GM23338 (cell line): ENCODE results near the gene ROR1. TPM values are rescaled to one million over a fixed set of nuclear protein-coding genes. Genes with fewer than 3 reads are reported as not detected.

Experiments used
- ATAC-seq: fragments of 200-7000 bp; cut with Tn5 transposase; 3 replicates; pipeline ENCODE4 v1.9.1; 2020
- DNase-seq: peaks from one replicate; pipeline ENCODE4 v3.0.0-alpha.2; 2015; ENCODE audit warnings: low spot score
- H2AFZ ChIP-seq: fragments of 200-600 bp; sonication (generic); 2 replicates; pipeline ENCODE4 v1.8.0; 2016; ENCODE audit warnings: antibody characterized with exemption, mild to moderate bottlenecking, moderate library complexity
- H3F3A ChIP-seq: fragments of 200-600 bp; sonication (generic); replicated peaks from 2 replicates; pipeline ENCODE4 v1.8.0; 2017; ENCODE audit warnings: antibody characterized with exemption, mixed run types, low read depth
- H3K27ac ChIP-seq: fragments of 200-600 bp; sonication (generic); 2 replicates; pipeline ENCODE4 v1.6.1; 2016; ENCODE audit warnings: low read depth
- H3K27me3 ChIP-seq: fragments of 200-600 bp; sonication (generic); 2 replicates; pipeline ENCODE4 v1.8.0; 2016; ENCODE audit warnings: mild to moderate bottlenecking, mixed run types, moderate library complexity; ENCODE audit not compliant: insufficient read depth
- H3K36me3 ChIP-seq: fragments of 200-600 bp; sonication (generic); 2 replicates; pipeline ENCODE4 v1.8.0; 2016; ENCODE audit warnings: mild to moderate bottlenecking; ENCODE audit not compliant: insufficient read depth
- H3K4me1 ChIP-seq: fragments of 200-600 bp; sonication (generic); 2 replicates; pipeline ENCODE4 v1.8.0; 2016; ENCODE audit warnings: mild to moderate bottlenecking, moderate library complexity; ENCODE audit not compliant: insufficient read depth
- H3K4me2 ChIP-seq: fragments of 200-600 bp; sonication (generic); 2 replicates; pipeline ENCODE4 v1.7.1; 2017; ENCODE audit warnings: mixed run types
- H3K4me3 ChIP-seq: fragments of 200-600 bp; sonication (generic); 2 replicates; pipeline ENCODE4 v1.6.1; 2016; ENCODE audit warnings: mixed run types
- H3K79me2 ChIP-seq: fragments of 200-600 bp; sonication (generic); replicated peaks from 2 replicates; pipeline ENCODE4 v1.8.0; 2017; ENCODE audit warnings: mild to moderate bottlenecking; ENCODE audit not compliant: insufficient read depth
- H3K9me2 ChIP-seq: fragments of 200-600 bp; sonication (generic); 2 replicates; pipeline ENCODE4 v1.8.0; 2017; ENCODE audit not compliant: insufficient read depth
- H4K20me1 ChIP-seq: fragments of 200-600 bp; sonication (generic); replicated peaks from 2 replicates; pipeline ENCODE4 v1.8.0; 2017; ENCODE audit warnings: mild to moderate bottlenecking; ENCODE audit not compliant: insufficient read depth
- H3K27ac Mint-ChIP-seq: 2 replicates; pipeline ENCODE4 v1.8.0; 2020; ENCODE audit warnings: inconsistent platforms, mild to moderate bottlenecking, moderate library complexity, mixed read lengths
- H3K27me3 Mint-ChIP-seq: 3 replicates; pipeline ENCODE4 v1.8.0; 2022; ENCODE audit warnings: low read depth, mild to moderate bottlenecking, moderate library complexity, mixed read lengths, inconsistent platforms; ENCODE audit not compliant: insufficient read depth, poor library complexity
- H3K36me3 Mint-ChIP-seq: 3 replicates; pipeline ENCODE4 v1.8.0; 2021; ENCODE audit warnings: low read depth, mild to moderate bottlenecking, inconsistent platforms, moderate library complexity, mixed read lengths
- H3K4me1 Mint-ChIP-seq: 3 replicates; pipeline ENCODE4 v1.8.0; 2020; ENCODE audit warnings: mild to moderate bottlenecking, inconsistent platforms, mixed read lengths
- H3K4me3 Mint-ChIP-seq: 3 replicates; pipeline ENCODE4 v1.8.0; 2021; ENCODE audit warnings: moderate library complexity, mild to moderate bottlenecking, inconsistent platforms, mixed read lengths
- H3K9me3 Mint-ChIP-seq: 3 replicates; pipeline ENCODE4 v1.8.0; 2020; ENCODE audit warnings: moderate library complexity, mild to moderate bottlenecking, inconsistent platforms, mixed read lengths
- CREB1 ChIP-seq: fragments of 250-450 bp; sonication (Bioruptor Pico); IDR thresholded peaks from 2 replicates; pipeline ENCODE4 v1.5.0; 2020; ENCODE audit warnings: low read depth, mild to moderate bottlenecking, moderate library complexity
- EZH2 ChIP-seq: fragments of 200-600 bp; sonication (generic); IDR thresholded peaks from one replicate; pipeline ENCODE4 v1.8.0; 2017; ENCODE audit warnings: antibody characterized with exemption, mild to moderate bottlenecking, low read depth; ENCODE audit not compliant: unreplicated experiment
- EZH2phosphoT487 ChIP-seq: fragments of 200-600 bp; sonication (generic); IDR thresholded peaks from one replicate; pipeline ENCODE4 v1.8.1; 2018; ENCODE audit warnings: antibody characterized with exemption; ENCODE audit not compliant: unreplicated experiment
- JUNB ChIP-seq: IDR thresholded peaks from one replicate; pipeline ENCODE4 v1.6.1; 2016; ENCODE audit warnings: antibody characterized with exemption; ENCODE audit not compliant: unreplicated experiment
- NANOG ChIP-seq: IDR thresholded peaks from 2 replicates; pipeline ENCODE4 v1.6.1; 2016; ENCODE audit warnings: antibody characterized with exemption, borderline replicate concordance
- POLR2AphosphoS5 ChIP-seq: IDR thresholded peaks from 2 replicates; pipeline ENCODE4 v1.6.1; 2016; ENCODE audit warnings: antibody characterized with exemption, low read depth
- STAT1 ChIP-seq: IDR thresholded peaks from one replicate; pipeline ENCODE4 v1.6.1; 2016; ENCODE audit warnings: antibody characterized with exemption; ENCODE audit not compliant: unreplicated experiment
- ZNF114 ChIP-seq: fragments of 250-450 bp; sonication (Bioruptor Pico); IDR thresholded peaks from 2 replicates; pipeline ENCODE4 v1.5.0; 2020; ENCODE audit warnings: mild to moderate bottlenecking, moderate library complexity
- ZNF331 ChIP-seq: fragments of 250-450 bp; sonication (Bioruptor Pico); IDR thresholded peaks from 2 replicates; pipeline ENCODE4 v1.5.0; 2020; ENCODE audit warnings: low read depth, mild to moderate bottlenecking, moderate library complexity
- polyA plus RNA-seq: library from polyadenylated mRNA; unstranded; fragments of >200 nt; fragmentation: Nextera tagmentation; extraction: Ambion mirVana; gene quantifications from 2 replicates; pipeline ENCODE4 v1.2.1, GENCODE V29; 2016
- total RNA-seq: library from RNA; depleted of rRNA; stranded (reverse); fragments of >200 nt; shearing (Covaris generic); gene quantifications from 2 replicates; pipeline ENCODE4 v1.2.3, GENCODE V29; 2014
- TF ChIP-seq, protein P1 (sequence below): IDR thresholded peaks from one replicate; pipeline ENCODE4 v1.6.1; 2018; ENCODE audit warnings: antibody characterized with exemption; ENCODE audit not compliant: unreplicated experiment
- TF ChIP-seq, protein P2 (sequence below), 2 experiments: fragments of 200-600 bp in 1 of 2; sonication (generic) in 1 of 2; conservative IDR thresholded peaks; 2 replicates each; pipeline versions ENCODE4 v1.5.1 to v1.6.1; 2016 to 2017; ENCODE audit warnings: antibody characterized with exemption in 2 of 2, low read depth in 2 of 2, mild to moderate bottlenecking in 2 of 2, moderate library complexity in 1 of 2
- TF ChIP-seq, protein P3 (sequence below): fragments of 250-450 bp; sonication (Bioruptor Pico); IDR thresholded peaks from 2 replicates; pipeline ENCODE4 v1.5.0; 2020; ENCODE audit warnings: mild to moderate bottlenecking, moderate library complexity
- TF ChIP-seq, protein P4 (sequence below): IDR thresholded peaks from 2 replicates; pipeline ENCODE4 v1.6.1; 2016; ENCODE audit warnings: antibody characterized with exemption

Gene ROR1
- total and polyA plus RNA-seq, 2 experiments from 2014 or later = 59.7 to 96.0 TPM

DNA sequence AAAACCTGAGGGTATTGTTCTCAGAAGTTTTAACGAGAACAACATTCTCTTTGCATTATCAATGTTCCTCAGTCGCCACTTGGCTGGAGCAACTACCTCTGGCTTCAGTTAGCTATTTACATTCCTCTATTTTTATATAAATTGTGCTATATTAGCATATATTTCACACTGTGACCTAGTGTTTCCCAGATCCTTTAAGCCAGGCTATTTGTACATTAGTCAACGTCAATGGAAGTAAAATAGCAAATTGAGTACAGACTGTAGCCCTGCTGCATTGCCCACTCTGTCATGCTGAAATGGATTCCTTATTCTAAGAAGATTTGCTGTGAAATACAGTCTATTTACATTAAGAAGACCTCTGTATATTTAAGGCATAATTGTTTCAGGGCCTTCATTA, 213.8 kb downstream of the ROR1 start:
- no peak overlapping the region for H3K27ac ChIP-seq
- Mint-ChIP-seq H3K27ac (no peak overlapping the region), H3K4me1 (peaks cover 27% of the 10 kb centered on the region), H3K4me3 (no peak overlapping the region), H3K36me3 (peaks cover 5% of the 10 kb centered on the region; the same call in 2 of the 3 replicates), H3K9me3 (no peaks in the 10 kb centered on the region), H3K27me3 (peaks cover 5% of the 10 kb centered on the region)
- H3K79me2 ChIP-seq = peaks cover 79% of the 10 kb centered on the region
- no peaks in the 10 kb centered on the region for H3K27me3 ChIP-seq
- no peaks in the 10 kb centered on the region for H3K36me3 ChIP-seq
- no peak overlapping the region for H3K4me2 ChIP-seq
- DNase-seq = no peak
- peaks cover 17% of the 10 kb centered on the region for H3K4me1 ChIP-seq
- H3K9me2 ChIP-seq = no peaks in the 10 kb centered on the region
- no peak overlapping the region for H2AFZ ChIP-seq
- H4K20me1 ChIP-seq = peaks cover 40% of the 10 kb centered on the region
- ATAC-seq = no peak
- no peak overlapping the region for H3K4me3 ChIP-seq
- TF ChIP-seq, protein P1, sequence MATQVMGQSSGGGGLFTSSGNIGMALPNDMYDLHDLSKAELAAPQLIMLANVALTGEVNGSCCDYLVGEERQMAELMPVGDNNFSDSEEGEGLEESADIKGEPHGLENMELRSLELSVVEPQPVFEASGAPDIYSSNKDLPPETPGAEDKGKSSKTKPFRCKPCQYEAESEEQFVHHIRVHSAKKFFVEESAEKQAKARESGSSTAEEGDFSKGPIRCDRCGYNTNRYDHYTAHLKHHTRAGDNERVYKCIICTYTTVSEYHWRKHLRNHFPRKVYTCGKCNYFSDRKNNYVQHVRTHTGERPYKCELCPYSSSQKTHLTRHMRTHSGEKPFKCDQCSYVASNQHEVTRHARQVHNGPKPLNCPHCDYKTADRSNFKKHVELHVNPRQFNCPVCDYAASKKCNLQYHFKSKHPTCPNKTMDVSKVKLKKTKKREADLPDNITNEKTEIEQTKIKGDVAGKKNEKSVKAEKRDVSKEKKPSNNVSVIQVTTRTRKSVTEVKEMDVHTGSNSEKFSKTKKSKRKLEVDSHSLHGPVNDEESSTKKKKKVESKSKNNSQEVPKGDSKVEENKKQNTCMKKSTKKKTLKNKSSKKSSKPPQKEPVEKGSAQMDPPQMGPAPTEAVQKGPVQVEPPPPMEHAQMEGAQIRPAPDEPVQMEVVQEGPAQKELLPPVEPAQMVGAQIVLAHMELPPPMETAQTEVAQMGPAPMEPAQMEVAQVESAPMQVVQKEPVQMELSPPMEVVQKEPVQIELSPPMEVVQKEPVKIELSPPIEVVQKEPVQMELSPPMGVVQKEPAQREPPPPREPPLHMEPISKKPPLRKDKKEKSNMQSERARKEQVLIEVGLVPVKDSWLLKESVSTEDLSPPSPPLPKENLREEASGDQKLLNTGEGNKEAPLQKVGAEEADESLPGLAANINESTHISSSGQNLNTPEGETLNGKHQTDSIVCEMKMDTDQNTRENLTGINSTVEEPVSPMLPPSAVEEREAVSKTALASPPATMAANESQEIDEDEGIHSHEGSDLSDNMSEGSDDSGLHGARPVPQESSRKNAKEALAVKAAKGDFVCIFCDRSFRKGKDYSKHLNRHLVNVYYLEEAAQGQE = no peak
- TF ChIP-seq ZNF331 (CRISPR knock-in tag) (no peak), EZH2phosphoT487 (no peak), POLR2AphosphoS5 (no peak), NANOG (no peak), EZH2 (no peak), CREB1 (CRISPR knock-in tag) (no peak), JUNB (no peak), STAT1 (no peak), ZNF114 (no peak)
- TF ChIP-seq, protein P2, sequence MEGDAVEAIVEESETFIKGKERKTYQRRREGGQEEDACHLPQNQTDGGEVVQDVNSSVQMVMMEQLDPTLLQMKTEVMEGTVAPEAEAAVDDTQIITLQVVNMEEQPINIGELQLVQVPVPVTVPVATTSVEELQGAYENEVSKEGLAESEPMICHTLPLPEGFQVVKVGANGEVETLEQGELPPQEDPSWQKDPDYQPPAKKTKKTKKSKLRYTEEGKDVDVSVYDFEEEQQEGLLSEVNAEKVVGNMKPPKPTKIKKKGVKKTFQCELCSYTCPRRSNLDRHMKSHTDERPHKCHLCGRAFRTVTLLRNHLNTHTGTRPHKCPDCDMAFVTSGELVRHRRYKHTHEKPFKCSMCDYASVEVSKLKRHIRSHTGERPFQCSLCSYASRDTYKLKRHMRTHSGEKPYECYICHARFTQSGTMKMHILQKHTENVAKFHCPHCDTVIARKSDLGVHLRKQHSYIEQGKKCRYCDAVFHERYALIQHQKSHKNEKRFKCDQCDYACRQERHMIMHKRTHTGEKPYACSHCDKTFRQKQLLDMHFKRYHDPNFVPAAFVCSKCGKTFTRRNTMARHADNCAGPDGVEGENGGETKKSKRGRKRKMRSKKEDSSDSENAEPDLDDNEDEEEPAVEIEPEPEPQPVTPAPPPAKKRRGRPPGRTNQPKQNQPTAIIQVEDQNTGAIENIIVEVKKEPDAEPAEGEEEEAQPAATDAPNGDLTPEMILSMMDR (conservative IDR thresholded peaks at IDR 0.05; ENCODE audit: low read depth in 2 of 2) = no peak
- TF ChIP-seq, protein P3, sequence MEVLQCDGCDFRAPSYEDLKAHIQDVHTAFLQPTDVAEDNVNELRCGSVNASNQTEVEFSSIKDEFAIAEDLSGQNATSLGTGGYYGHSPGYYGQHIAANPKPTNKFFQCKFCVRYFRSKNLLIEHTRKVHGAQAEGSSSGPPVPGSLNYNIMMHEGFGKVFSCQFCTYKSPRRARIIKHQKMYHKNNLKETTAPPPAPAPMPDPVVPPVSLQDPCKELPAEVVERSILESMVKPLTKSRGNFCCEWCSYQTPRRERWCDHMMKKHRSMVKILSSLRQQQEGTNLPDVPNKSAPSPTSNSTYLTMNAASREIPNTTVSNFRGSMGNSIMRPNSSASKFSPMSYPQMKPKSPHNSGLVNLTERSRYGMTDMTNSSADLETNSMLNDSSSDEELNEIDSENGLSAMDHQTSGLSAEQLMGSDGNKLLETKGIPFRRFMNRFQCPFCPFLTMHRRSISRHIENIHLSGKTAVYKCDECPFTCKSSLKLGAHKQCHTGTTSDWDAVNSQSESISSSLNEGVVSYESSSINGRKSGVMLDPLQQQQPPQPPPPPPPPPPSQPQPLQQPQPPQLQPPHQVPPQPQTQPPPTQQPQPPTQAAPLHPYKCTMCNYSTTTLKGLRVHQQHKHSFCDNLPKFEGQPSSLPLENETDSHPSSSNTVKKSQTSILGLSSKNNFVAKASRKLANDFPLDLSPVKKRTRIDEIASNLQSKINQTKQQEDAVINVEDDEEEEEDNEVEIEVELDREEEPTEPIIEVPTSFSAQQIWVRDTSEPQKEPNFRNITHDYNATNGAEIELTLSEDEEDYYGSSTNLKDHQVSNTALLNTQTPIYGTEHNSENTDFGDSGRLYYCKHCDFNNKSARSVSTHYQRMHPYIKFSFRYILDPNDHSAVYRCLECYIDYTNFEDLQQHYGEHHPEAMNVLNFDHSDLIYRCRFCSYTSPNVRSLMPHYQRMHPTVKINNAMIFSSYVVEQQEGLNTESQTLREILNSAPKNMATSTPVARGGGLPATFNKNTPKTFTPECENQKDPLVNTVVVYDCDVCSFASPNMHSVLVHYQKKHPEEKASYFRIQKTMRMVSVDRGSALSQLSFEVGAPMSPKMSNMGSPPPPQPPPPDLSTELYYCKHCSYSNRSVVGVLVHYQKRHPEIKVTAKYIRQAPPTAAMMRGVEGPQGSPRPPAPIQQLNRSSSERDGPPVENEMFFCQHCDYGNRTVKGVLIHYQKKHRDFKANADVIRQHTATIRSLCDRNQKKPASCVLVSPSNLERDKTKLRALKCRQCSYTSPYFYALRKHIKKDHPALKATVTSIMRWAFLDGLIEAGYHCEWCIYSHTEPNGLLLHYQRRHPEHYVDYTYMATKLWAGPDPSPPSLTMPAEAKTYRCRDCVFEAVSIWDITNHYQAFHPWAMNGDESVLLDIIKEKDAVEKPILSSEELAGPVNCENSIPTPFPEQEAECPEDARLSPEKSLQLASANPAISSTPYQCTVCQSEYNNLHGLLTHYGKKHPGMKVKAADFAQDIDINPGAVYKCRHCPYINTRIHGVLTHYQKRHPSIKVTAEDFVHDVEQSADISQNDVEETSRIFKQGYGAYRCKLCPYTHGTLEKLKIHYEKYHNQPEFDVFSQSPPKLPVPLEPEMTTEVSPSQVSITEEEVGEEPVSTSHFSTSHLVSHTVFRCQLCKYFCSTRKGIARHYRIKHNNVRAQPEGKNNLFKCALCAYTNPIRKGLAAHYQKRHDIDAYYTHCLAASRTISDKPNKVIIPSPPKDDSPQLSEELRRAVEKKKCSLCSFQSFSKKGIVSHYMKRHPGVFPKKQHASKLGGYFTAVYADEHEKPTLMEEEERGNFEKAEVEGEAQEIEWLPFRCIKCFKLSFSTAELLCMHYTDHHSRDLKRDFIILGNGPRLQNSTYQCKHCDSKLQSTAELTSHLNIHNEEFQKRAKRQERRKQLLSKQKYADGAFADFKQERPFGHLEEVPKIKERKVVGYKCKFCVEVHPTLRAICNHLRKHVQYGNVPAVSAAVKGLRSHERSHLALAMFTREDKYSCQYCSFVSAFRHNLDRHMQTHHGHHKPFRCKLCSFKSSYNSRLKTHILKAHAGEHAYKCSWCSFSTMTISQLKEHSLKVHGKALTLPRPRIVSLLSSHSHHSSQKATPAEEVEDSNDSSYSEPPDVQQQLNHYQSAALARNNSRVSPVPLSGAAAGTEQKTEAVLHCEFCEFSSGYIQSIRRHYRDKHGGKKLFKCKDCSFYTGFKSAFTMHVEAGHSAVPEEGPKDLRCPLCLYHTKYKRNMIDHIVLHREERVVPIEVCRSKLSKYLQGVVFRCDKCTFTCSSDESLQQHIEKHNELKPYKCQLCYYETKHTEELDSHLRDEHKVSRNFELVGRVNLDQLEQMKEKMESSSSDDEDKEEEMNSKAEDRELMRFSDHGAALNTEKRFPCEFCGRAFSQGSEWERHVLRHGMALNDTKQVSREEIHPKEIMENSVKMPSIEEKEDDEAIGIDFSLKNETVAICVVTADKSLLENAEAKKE (CRISPR knock-in tag) = no peak
- TF ChIP-seq, protein P4, sequence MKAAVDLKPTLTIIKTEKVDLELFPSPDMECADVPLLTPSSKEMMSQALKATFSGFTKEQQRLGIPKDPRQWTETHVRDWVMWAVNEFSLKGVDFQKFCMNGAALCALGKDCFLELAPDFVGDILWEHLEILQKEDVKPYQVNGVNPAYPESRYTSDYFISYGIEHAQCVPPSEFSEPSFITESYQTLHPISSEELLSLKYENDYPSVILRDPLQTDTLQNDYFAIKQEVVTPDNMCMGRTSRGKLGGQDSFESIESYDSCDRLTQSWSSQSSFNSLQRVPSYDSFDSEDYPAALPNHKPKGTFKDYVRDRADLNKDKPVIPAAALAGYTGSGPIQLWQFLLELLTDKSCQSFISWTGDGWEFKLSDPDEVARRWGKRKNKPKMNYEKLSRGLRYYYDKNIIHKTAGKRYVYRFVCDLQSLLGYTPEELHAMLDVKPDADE = no peak
- no peaks in the 10 kb centered on the region for H3F3A ChIP-seq
